Prostate gland (tissue), 2 donors: ENCODE data around the gene CDKN2C.

ENCODE experiments used
- POLR2A ChIP-seq: fragments of 450-650 bp; IDR thresholded peaks from one replicate; pipeline ENCODE4 v1.6.1; 2016; ENCODE audit warnings: antibody characterized with exemption, mild to moderate bottlenecking
- POLR2AphosphoS5 ChIP-seq: sonication (generic); formaldehyde crosslinking; IDR thresholded peaks from one replicate; pipeline ENCODE4 v1.6.1; 2017; ENCODE audit warnings: antibody characterized with exemption
- TF ChIP-seq, protein P1 (sequence below), 4 experiments: fragments of 200-600 bp in 2 of 4; fragments of 450-650 bp in 2 of 4; sonication (generic) in 2 of 4; IDR thresholded peaks; 1 replicate in 3 of 4; 2 replicates in 1 of 4; pipeline ENCODE4 v1.5.1; 2016 to 2019; ENCODE audit warnings: antibody characterized with exemption in 4 of 4, mild to moderate bottlenecking in 2 of 4, moderate library complexity in 2 of 4

DNA sequence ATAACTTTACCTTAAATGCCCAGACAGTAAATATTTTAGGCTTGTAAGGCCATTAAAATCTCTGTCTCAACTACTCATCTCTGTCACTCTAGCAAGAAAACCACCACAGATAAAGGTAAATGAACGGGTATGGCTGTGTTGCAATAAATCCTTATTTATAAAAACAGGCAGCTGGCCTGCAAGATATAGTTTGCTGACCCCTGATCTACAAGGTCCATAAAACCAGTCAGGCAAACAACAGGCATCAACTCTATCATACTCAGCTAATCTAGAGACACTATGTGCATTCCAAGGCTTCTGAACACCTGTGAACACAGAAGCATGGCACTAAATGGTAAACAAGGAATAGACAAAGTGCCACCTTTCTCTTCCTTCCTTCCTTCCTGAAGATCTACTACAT lies 19.6 kb upstream of the CDKN2C start:
- TF ChIP-seq, protein P1, sequence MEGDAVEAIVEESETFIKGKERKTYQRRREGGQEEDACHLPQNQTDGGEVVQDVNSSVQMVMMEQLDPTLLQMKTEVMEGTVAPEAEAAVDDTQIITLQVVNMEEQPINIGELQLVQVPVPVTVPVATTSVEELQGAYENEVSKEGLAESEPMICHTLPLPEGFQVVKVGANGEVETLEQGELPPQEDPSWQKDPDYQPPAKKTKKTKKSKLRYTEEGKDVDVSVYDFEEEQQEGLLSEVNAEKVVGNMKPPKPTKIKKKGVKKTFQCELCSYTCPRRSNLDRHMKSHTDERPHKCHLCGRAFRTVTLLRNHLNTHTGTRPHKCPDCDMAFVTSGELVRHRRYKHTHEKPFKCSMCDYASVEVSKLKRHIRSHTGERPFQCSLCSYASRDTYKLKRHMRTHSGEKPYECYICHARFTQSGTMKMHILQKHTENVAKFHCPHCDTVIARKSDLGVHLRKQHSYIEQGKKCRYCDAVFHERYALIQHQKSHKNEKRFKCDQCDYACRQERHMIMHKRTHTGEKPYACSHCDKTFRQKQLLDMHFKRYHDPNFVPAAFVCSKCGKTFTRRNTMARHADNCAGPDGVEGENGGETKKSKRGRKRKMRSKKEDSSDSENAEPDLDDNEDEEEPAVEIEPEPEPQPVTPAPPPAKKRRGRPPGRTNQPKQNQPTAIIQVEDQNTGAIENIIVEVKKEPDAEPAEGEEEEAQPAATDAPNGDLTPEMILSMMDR (IDR thresholded peaks at IDR 0.05), result no peak
- TF ChIP-seq POLR2AphosphoS5 (no peak), POLR2A (no peak)
